ENCODE results near the gene SND1.
A peak's percentile ranks its signal among the peaks of the same experiment; 100 is the strongest.

Gene SND1

DNA sequence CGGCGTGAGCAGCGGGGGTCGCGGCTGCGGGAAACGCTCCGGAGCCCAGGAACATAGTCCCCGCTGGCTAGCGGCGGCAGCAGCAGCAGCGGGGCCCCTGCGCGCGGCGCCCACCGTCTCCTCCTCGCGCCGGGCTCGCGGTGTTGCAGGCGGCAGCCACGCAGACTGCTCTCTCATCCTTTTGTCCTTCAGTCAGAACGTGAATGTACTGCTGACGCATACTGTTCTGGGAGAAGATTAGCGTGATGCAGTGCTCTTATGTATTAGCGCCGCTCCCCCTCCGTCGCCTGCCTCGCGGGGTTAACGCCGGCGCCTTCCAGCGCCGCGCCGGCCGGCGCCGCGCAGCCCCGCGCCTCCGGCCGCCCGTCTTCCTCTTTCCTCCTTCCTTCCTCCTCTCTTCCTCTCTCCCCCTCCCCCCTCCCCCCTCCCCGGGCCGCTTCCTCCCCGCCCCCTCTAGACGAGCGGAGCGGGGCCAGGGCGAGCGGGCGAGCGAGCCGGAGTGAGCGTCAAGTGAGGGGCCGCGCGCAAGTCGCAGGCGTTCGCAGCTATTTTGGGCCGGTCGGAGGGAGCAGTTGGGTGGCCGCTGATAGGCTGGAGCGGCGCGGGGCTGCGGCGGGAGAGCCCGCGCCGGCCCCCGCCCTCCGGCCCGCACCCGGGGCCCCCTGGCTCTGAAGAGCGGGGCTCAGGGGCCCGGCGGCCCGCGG is 380.1 kb downstream of the SND1 start:
- peak overlapping the region; percentile 78 for H3K4me3 Mint-ChIP-seq
- peaks cover 50% of the 10 kb centered on the region for H3K4me1 Mint-ChIP-seq
- H3K9me3 Mint-ChIP-seq: no peaks in the 10 kb centered on the region
- no peak overlapping the region for H3K27ac Mint-ChIP-seq
- H3K36me3 Mint-ChIP-seq: peaks cover 26% of the 10 kb centered on the region
- ATAC-seq: peak; percentile 79
- no peaks in the 10 kb centered on the region for H3K27me3 Mint-ChIP-seq

DNA sequence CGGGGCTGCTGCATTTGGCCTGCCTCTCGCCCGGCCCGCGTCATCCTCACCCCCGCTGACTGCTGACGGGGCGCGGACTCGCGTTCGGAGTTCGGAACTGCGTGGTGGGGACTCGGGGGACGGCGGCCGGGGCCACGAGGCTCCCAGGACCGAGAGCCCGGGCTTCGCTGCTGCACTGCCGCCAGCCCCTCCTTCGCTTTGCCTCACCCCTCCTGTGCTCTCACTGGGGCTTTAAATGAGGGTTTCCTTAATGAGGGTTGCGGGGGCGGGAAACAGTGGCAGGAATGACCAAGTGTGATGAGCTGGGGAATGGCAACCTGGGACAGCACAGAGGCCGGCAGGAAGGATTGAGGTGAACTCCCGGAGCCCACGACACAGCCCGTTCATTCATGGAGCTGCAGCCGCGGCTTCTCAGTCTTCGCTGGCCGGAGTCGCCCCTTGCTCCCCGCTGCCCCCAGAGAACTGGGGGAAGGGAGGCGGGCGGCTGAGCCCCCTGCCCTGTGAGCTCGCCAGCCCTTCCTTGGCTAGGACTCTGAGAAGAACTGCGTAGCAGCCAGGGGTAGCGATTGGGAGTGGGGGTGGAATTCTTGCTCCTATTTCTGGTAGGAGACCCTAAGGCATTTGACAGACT is 380.7 kb downstream of the SND1 start:
- Mint-ChIP-seq H3K27me3 (no peaks in the 10 kb centered on the region), H3K27ac (no peak overlapping the region), H3K36me3 (peaks cover 20% of the 10 kb centered on the region), H3K4me1 (peaks cover 49% of the 10 kb centered on the region), H3K9me3 (no peaks in the 10 kb centered on the region), H3K4me3 (no peak overlapping the region)
- peak; percentile 38 for ATAC-seq

DNA sequence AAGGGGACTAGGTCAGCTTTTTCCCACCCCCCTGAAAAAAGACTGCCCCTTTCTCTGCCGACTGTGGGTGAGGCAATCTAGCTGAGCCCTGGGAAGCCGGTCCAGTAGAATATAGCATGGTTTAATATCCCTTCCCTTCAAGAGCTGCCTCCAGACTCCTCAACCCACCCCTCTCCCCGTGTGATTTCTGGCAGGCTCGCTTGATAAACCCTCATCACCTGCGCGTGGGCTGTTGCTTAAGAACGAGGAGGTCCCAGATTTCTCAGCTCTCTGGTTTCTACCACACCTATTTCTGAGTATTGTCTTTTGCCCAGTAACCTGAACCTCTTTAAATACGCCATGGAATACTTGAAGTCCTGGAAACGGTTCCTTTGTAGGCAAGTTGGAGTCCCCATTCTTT is 381.3 kb downstream of the SND1 start:
- H3K4me3 Mint-ChIP-seq: no peak overlapping the region
- ATAC-seq: no peak
- H3K27me3 Mint-ChIP-seq: no peaks in the 10 kb centered on the region
- H3K36me3 Mint-ChIP-seq: peaks cover 20% of the 10 kb centered on the region
- H3K9me3 Mint-ChIP-seq: no peaks in the 10 kb centered on the region
- peaks cover 49% of the 10 kb centered on the region for H3K4me1 Mint-ChIP-seq
- no peak overlapping the region for H3K27ac Mint-ChIP-seq

DNA sequence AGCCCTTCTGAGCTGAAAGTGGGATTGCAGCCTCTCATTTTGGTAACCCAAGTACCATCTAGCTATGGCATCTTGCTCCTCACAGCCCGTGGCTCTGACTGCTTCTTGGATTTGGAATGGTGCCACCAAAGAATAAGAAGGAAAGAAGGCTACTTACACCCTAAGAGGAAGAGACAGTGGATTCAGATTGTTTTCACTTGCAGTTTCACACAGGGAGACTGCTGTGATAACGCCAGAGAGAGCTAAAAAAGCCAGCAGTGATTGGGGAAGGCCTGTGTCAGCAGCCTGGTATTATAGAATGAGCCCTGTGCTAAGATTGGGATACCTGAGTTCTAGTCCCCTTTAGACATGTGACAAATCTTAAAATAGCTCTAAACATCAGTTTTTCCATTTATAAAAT is 382.8 kb downstream of the SND1 start:
- H3K4me1 Mint-ChIP-seq: peaks cover 43% of the 10 kb centered on the region
- no peaks in the 10 kb centered on the region for H3K9me3 Mint-ChIP-seq
- peaks cover 5% of the 10 kb centered on the region for H3K36me3 Mint-ChIP-seq
- H3K27me3 Mint-ChIP-seq: no peaks in the 10 kb centered on the region
- no peak for ATAC-seq
- no peak overlapping the region for H3K4me3 Mint-ChIP-seq
- no peak overlapping the region for H3K27ac Mint-ChIP-seq

DNA sequence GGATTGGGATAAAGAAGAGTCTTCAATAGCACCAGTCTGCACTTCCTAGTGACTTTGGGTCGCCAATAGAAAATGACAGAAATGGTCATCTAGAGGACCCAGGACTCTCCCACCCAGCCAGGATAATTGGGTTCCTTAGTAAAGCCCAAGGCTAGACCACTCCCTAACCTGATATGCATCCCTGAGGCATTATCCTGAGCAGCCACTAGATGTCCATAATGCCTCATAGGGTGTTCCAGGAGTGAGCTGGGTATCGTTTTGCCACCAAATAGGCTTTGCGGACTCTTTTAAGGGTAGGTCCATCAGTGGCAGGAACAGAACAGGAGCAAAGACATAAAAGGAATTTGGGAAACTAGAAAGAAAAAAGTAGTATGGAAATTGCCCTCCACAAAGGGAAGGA is 383.7 kb downstream of the SND1 start:
- no peak overlapping the region for H3K4me3 Mint-ChIP-seq
- H3K36me3 Mint-ChIP-seq: no peaks in the 10 kb centered on the region
- ATAC-seq: no peak
- H3K9me3 Mint-ChIP-seq: no peaks in the 10 kb centered on the region
- peaks cover 34% of the 10 kb centered on the region for H3K4me1 Mint-ChIP-seq
- no peak overlapping the region for H3K27ac Mint-ChIP-seq
- no peaks in the 10 kb centered on the region for H3K27me3 Mint-ChIP-seq

DNA sequence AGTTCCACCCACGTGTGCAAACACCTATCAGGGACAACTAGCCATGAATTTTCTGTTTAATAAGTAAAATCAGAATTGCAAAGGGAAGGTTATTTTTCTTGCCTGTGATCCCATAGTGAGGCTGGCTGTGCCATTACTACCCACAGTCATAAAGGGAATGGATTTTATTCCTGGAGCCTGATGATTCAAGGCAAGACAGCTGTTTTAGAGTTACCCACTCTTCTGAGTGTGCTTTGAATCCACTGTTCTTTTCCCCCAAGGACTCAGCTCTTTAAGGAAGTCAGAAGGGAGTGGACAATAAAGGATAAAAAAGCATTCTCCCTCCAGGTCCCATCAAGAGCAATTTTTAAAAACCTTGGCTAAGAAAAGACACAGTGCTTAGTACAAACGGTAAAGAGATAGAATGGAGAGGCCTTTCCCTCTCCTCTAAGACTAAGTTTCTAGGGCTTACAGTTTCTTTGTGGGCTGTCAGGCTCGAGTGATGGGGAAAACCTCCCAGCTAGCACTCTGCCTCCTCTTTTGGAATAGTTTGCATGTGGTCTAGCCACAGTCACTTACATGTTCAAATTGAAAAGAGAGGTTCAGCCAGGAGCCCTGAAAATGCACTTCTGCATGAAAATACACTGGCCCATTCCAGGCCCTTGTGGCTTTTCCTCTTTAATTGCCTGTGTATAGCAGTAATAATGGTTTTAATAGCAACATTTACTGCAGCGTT is 384.4 kb downstream of the SND1 start:
- Mint-ChIP-seq H3K9me3 (no peaks in the 10 kb centered on the region), H3K4me3 (no peak overlapping the region), H3K27ac (no peak overlapping the region), H3K27me3 (no peaks in the 10 kb centered on the region), H3K36me3 (no peaks in the 10 kb centered on the region), H3K4me1 (peaks cover 34% of the 10 kb centered on the region)
- no peak for ATAC-seq

DNA sequence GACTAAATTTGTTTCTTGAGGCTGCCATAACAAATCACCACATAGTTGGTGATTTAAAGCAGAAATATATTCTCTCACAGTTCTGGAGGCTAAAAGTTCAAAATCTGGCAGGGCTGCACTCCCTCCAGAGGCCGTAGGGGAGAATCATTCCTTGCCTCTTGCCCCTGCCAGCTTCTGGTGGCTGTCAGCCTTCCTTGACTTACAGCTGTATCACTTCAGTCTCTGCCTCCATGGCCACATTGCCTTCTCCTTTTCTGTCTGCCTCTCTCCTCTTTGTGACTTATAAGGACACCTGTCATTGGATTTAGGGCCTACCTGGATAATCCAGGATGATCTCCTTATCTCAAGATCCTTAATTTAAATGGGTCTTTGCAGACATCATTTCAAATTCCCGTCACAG is 385.1 kb downstream of the SND1 start:
- Mint-ChIP-seq H3K36me3 (no peaks in the 10 kb centered on the region), H3K27me3 (no peaks in the 10 kb centered on the region), H3K9me3 (no peaks in the 10 kb centered on the region), H3K4me1 (peaks cover 41% of the 10 kb centered on the region), H3K27ac (no peak overlapping the region), H3K4me3 (no peak overlapping the region)
- no peak for ATAC-seq

DNA sequence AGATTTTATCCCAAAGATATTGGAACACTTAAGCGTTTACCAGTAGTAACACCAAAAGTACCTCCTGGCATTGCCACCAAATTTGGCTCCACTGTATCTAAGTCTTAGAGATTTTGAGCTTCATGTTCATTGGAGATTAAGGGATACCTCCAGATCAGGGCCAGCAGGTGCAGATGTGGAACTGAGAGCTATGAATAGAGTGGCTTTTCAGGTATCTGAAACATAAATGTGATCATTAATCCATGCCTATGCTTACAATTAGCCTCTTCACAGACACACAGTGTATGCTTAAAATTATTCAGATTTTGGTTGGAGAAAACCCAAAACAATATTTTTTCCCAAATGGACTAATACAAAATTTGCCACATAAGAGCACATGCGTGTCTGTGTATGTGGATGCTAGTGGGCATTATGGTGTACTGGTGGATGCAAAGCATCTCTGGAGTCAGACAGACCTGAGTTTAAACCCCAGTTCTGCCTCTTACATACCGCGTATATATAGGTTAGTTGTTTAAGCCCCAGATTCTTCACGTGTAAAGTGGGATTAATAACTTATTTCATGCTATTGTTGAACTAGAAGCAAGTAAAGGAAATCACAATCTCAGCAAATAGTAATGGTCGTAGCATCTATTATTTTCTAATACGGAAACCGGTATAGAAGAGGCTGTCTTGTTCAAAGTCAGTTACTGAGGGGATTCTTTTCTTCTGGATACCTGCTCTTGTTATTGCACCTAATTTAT is 386.1 kb downstream of the SND1 start:
- no peak for ATAC-seq
- Mint-ChIP-seq H3K27me3 (no peaks in the 10 kb centered on the region), H3K27ac (no peak overlapping the region), H3K9me3 (no peaks in the 10 kb centered on the region), H3K4me1 (peaks cover 45% of the 10 kb centered on the region), H3K36me3 (no peaks in the 10 kb centered on the region), H3K4me3 (no peak overlapping the region)

DNA sequence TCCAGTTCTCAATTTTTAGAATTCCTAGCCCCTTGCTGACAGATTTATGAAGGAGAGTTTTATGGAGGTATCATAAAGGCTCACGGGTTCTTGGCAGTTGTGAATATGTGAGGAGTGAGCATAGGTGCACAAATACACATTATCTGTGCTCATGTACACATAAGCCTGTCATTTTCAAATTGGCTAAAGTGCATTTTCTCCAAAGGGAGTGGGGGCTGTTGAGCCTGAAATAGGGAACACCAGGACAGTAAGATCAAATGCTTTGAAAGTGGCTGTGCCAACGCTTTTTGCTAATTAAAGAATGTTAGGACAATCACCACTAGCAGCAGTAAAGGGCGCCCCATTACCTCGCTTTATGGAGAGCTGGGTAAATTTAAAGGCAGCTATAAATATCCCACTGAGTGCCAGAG is 387.6 kb downstream of the SND1 start:
- H3K9me3 Mint-ChIP-seq: no peaks in the 10 kb centered on the region
- peaks cover 46% of the 10 kb centered on the region for H3K4me1 Mint-ChIP-seq
- no peak overlapping the region for H3K27ac Mint-ChIP-seq
- no peaks in the 10 kb centered on the region for H3K36me3 Mint-ChIP-seq
- no peaks in the 10 kb centered on the region for H3K27me3 Mint-ChIP-seq
- no peak for ATAC-seq
- no peak overlapping the region for H3K4me3 Mint-ChIP-seq

DNA sequence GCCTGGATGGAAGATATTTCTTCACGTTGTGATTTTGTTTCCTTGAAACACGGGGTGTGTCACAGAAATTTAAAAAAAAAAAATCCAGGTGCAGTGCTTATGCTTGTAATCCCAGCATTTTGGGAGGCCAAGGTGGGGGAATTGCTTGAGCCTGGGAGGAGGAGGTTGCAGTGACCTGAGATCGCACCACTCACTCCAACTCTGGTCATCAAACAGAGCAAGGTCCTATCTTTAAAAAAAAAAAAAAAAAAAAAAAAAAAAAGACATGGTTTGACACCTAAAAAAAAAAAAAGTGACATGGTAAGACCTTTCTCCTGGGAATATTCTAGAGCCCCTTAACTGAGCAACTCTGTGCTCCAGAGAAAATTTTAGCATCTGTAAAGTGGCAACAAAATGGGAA is 388.2 kb downstream of the SND1 start:
- no peaks in the 10 kb centered on the region for H3K36me3 Mint-ChIP-seq
- no peak for ATAC-seq
- no peaks in the 10 kb centered on the region for H3K9me3 Mint-ChIP-seq
- peaks cover 48% of the 10 kb centered on the region for H3K4me1 Mint-ChIP-seq
- no peak overlapping the region for H3K4me3 Mint-ChIP-seq
- H3K27ac Mint-ChIP-seq: no peak overlapping the region
- no peaks in the 10 kb centered on the region for H3K27me3 Mint-ChIP-seq

DNA sequence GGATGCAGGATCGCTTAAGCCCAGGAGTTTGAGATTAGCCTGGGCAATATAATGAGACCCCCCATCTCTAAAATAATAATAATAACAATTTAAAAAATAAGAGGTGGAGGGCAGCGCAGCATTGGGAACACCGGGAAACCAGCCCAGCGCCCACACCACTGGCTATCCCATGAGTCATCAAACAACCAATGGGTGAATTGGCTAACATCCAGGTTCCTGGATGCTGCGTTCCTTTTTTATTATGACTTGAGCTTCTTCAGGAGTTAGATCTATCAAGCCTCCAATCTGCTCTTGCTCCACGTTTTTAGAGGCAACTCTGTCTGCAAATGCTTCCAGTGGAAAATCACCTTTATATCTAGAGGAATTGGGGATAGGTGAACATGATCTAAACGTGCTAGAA is 389.2 kb downstream of the SND1 start:
- Mint-ChIP-seq H3K27me3 (no peaks in the 10 kb centered on the region), H3K27ac (no peak overlapping the region), H3K4me1 (peaks cover 45% of the 10 kb centered on the region), H3K9me3 (no peaks in the 10 kb centered on the region), H3K4me3 (no peak overlapping the region), H3K36me3 (no peaks in the 10 kb centered on the region)
- ATAC-seq: no peak

DNA sequence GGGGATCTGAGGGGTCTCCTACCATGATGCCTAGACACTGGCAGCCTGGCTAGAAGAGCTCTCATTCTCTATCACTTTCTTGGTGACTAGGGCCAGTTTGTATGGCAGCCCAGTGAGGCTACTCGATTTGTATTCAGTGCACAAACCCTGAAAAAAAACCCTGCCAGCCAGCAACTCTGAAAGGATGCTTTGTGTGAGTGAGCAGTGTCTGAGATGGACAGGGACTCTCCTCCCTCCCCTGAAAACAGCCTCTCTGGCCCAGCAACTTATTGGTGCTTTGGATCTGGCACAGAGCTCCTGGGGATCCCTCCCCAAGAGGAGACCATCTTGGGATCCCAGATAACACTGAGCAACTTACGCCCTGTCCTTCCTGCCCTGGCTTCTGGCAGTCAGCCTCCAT is 390.0 kb downstream of the SND1 start:
- Mint-ChIP-seq H3K9me3 (no peaks in the 10 kb centered on the region), H3K27ac (no peak overlapping the region), H3K27me3 (no peaks in the 10 kb centered on the region), H3K4me1 (peaks cover 37% of the 10 kb centered on the region), H3K4me3 (no peak overlapping the region), H3K36me3 (no peaks in the 10 kb centered on the region)
- ATAC-seq: no peak

DNA sequence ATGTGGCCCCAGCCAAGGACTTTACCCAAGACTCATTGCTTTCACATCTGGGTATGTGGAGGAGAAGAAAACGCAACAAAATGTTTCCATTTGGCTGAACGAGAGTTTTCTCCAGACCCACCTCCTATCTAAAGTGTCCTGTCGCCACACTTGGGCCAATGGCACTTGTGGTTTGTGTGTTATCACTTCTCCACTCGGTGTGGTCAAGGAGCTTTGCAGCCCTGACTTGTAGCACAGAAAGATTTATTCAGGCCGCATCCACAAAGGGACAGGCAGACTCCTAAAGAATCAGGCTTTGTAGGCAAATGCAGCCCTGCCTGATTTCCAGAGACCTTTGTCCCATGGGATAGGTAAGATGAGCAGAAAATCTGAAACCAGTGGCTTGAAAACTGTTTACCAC is 392.1 kb downstream of the SND1 start:
- no peak overlapping the region for H3K27ac Mint-ChIP-seq
- H3K4me1 Mint-ChIP-seq: peaks cover 33% of the 10 kb centered on the region
- no peak for ATAC-seq
- H3K27me3 Mint-ChIP-seq: no peaks in the 10 kb centered on the region
- no peak overlapping the region for H3K4me3 Mint-ChIP-seq
- H3K36me3 Mint-ChIP-seq: peaks cover 3% of the 10 kb centered on the region
- H3K9me3 Mint-ChIP-seq: no peaks in the 10 kb centered on the region

DNA sequence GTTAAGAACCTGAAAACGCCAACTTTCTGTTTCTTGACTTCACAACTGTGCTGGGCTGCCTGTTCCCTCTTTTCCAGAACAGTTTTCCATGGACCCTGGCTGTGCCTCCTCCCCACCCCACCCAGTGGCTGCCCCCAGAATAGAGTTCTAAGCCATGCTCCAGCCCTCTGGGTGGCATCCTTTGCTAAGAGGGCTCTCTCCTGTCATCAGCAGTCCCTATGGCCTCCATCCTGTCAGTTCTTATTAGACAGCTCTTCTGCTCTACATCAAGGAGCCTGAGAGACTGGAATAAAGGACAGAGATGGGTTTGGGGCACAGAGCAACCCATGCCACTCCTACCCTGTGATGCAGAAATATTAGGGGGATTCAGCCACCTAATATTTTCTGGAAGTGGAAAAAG is 393.2 kb downstream of the SND1 start:
- H3K27me3 Mint-ChIP-seq: no peaks in the 10 kb centered on the region
- peaks cover 42% of the 10 kb centered on the region for H3K4me1 Mint-ChIP-seq
- no peaks in the 10 kb centered on the region for H3K9me3 Mint-ChIP-seq
- peaks cover 12% of the 10 kb centered on the region for H3K36me3 Mint-ChIP-seq
- ATAC-seq: no peak
- H3K27ac Mint-ChIP-seq: no peak overlapping the region
- no peak overlapping the region for H3K4me3 Mint-ChIP-seq

DNA sequence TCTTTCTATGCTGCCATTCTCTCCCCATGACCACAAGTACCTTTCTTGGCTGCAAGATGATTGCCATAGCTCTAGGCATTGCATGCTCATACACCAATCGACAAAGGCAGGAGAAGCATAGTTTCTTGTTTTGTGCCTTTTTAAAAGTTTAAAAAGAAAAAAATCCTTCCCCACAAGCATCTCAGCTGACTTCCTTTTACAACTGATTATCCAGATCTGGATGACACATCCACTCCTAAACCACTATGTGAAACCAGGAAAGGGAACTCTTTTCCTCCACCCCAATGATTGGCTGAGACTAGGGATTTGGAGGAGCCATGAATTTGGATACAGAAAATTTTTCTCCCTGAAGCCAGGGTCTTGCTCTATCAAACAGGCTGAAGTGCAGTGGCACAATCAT is 393.8 kb downstream of the SND1 start:
- H3K27me3 Mint-ChIP-seq: no peaks in the 10 kb centered on the region
- H3K27ac Mint-ChIP-seq: no peak overlapping the region

More for the DNA sequence above, 393.8 kb downstream of the SND1 start:
- Mint-ChIP-seq H3K4me3 (no peak overlapping the region), H3K36me3 (peaks cover 17% of the 10 kb centered on the region), H3K4me1 (peaks cover 42% of the 10 kb centered on the region), H3K9me3 (no peaks in the 10 kb centered on the region)
- ATAC-seq: no peak
